Lower leg skin (tissue), 4 donors: ENCODE results near the gene TGFBI. TPM values are rescaled to one million over a fixed set of nuclear protein-coding genes. Genes with fewer than 3 reads are reported as not detected.

Experiments used
- DNase-seq, 2 donors: peaks; one replicate each; pipeline ENCODE4 v3.0.0-alpha.2; 2019; ENCODE audit warnings: low spot score in 2 of 2
- H3K4me3 ChIP-seq: fragments of 200-600 bp; sonication (generic); 2 replicates; pipeline ENCODE4 v1.5.1; 2017; ENCODE audit warnings: mild to moderate bottlenecking, low read depth; ENCODE audit not compliant: poor library complexity, severe bottlenecking
- POLR2A ChIP-seq, 2 donors: fragments of 450-650 bp; IDR thresholded peaks; one replicate each; pipeline ENCODE4 v1.6.1; 2016 to 2017; ENCODE audit warnings: antibody characterized with exemption in 2 of 2, mild to moderate bottlenecking in 1 of 2, moderate library complexity in 1 of 2
- WGBS, 2 donors: methylation state at CpG; one replicate each; pipeline ENCODE4 v1.1.5; 2018; 5-methylcytosine and 5-hydroxymethylcytosine counted together
- intact Hi-C: fragments of 100-400 bp; cut with DNase I; formaldehyde crosslinking; loops from one replicate; pipeline ENCODE4 v1.15.0; 2023; ENCODE audit warnings: low total_unique reads
- total RNA-seq, 4 donors: library from RNA; depleted of rRNA; stranded (reverse); fragments of >200 nt; gene quantifications; one replicate each; pipeline ENCODE4 v1.1.0, GENCODE V29; 2016
- TF ChIP-seq, protein P1 (sequence below), 3 donors: fragments of 450-650 bp; IDR thresholded peaks; one replicate each; pipeline ENCODE4 v1.5.1; 2016; ENCODE audit warnings: antibody characterized with exemption in 3 of 3, mild to moderate bottlenecking in 3 of 3, moderate library complexity in 2 of 3

The TGFBI gene
- total RNA-seq, 4 donors from 2014 or later = 312 to 829 (median 484) TPM

- H3K4me3 ChIP-seq = no peak overlapping the region
- TF ChIP-seq POLR2A (IDR thresholded peaks at IDR 0.05) = no peak
- TF ChIP-seq, protein P1, sequence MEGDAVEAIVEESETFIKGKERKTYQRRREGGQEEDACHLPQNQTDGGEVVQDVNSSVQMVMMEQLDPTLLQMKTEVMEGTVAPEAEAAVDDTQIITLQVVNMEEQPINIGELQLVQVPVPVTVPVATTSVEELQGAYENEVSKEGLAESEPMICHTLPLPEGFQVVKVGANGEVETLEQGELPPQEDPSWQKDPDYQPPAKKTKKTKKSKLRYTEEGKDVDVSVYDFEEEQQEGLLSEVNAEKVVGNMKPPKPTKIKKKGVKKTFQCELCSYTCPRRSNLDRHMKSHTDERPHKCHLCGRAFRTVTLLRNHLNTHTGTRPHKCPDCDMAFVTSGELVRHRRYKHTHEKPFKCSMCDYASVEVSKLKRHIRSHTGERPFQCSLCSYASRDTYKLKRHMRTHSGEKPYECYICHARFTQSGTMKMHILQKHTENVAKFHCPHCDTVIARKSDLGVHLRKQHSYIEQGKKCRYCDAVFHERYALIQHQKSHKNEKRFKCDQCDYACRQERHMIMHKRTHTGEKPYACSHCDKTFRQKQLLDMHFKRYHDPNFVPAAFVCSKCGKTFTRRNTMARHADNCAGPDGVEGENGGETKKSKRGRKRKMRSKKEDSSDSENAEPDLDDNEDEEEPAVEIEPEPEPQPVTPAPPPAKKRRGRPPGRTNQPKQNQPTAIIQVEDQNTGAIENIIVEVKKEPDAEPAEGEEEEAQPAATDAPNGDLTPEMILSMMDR (IDR thresholded peaks at IDR 0.05) = no peak
- no peak for DNase-seq
- intact Hi-C loops = no loop called here
- WGBS, 2 donors = 72 to 78% methylated on average over 5 of the region's 5 CpGs
Observed at GRCh38 chr5:136086783-136087566, 58.2 kb downstream of the TGFBI start.

DNA sequence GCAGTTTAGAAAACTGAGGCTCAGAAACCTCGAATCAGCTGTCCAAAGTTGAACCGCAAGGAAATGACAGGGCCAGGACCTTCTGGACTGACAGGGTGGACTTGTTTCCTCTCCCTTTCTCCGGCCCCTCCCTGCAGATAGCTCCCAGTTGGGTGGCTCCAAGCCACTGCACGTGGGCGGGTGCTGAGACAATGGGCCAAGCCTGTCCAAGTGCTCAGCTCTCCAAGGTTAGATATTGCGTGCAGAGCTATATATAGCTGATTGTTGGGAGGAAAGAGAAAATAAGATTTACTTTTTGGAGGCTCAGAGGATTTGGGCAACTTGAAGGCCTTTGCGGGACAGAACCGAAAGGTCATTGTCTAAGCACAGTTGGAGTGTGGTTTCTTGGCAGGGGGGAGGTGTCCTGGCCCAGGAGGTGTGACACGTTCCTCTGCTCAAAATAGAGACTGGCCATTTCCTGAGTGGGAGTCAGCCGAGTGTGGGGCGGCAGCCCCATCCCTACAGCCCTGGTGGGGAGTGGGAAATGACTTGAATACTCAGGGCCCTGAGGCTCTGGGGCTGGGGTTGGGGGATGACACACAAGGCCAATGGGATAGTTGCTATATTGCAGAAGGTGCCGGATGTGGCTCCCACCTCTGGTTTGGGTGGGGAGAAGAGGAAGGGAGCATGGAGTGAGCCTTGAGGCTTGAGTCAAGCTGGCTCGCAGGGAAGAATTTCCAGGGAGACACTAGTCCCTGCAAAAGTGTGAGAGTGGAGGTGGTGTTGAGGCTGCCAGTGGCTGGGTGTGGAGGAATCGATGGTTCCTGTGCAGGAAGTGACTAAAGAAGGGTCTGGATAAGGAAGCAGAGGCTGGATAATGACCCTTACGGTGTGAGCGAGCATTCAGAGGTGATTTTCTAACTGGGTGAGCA lies 59.4 kb downstream of the TGFBI start:
- H3K4me3 ChIP-seq = no peak overlapping the region
- intact Hi-C loops = no loop called here
- peak; percentile 66 to 91 for DNase-seq
- TF ChIP-seq POLR2A (IDR thresholded peaks at IDR 0.05) = no peak
- TF ChIP-seq, protein P1 (IDR thresholded peaks at IDR 0.05) = no peak
- WGBS, 2 donors = 41 to 43% methylated on average over 16 of the region's 16 CpGs

GRCh38 chr5:136089791-136090190 lies 61.0 kb downstream of the TGFBI start:
- intact Hi-C loops = no loop called here
- DNase-seq = no peak
- no peak for TF ChIP-seq POLR2A (IDR thresholded peaks at IDR 0.05)
- TF ChIP-seq, protein P1 (IDR thresholded peaks at IDR 0.05) = no peak
- 68 to 78% methylated on average over 7 of the region's 7 CpGs for WGBS, 2 donors
- H3K4me3 ChIP-seq = no peak overlapping the region

- WGBS, 2 donors = 94 to 96% methylated on average over 4 of the region's 4 CpGs
- no peak for DNase-seq
- intact Hi-C loops = no loop called here
- H3K4me3 ChIP-seq = no peak overlapping the region
- TF ChIP-seq POLR2A (IDR thresholded peaks at IDR 0.05) = no peak
- TF ChIP-seq, protein P1 (IDR thresholded peaks at IDR 0.05) = no peak
Observed at GRCh38 chr5:136090319-136090718, 61.5 kb downstream of the TGFBI start.

GRCh38 chr5:136094189-136094912 lies 65.6 kb downstream of the TGFBI start:
- no peak for DNase-seq
- H3K4me3 ChIP-seq = no peak overlapping the region
- 79 to 84% methylated on average over 3 of the region's 3 CpGs for WGBS, 2 donors
- TF ChIP-seq, protein P1 (IDR thresholded peaks at IDR 0.05) = no peak
- intact Hi-C loops = no loop called here
